Transverse colon (tissue), 4 donors: Measurements from ENCODE around the gene ATP9B. TPM values are rescaled to one million over a fixed set of nuclear protein-coding genes. Genes with fewer than 3 reads are reported as not detected.

Source experiments
- DNase-seq: peaks from one replicate; pipeline ENCODE4 v3.0.0-alpha.2; 2019
- H3K27ac ChIP-seq, 4 donors: fragments of 200-600 bp; sonication (generic); 2 replicates each; pipeline ENCODE4 v1.5.1; 2016 to 2018; ENCODE audit warnings: inconsistent platforms in 4 of 4
- H3K27me3 ChIP-seq: fragments of 200-600 bp; sonication (generic); 2 replicates; pipeline ENCODE4 v1.5.1; 2017; ENCODE audit warnings: inconsistent platforms
- H3K36me3 ChIP-seq, 4 donors: fragments of 200-600 bp; sonication (generic); 2 replicates each; pipeline ENCODE4 v1.5.1; 2017 to 2019; ENCODE audit warnings: inconsistent platforms in 4 of 4
- H3K4me1 ChIP-seq, 4 donors: fragments of 200-600 bp; sonication (generic); 2 replicates each; pipeline ENCODE4 v1.5.1; 2017 to 2020; ENCODE audit warnings: inconsistent platforms in 4 of 4
- H3K4me3 ChIP-seq, 4 donors: fragments of 200-600 bp; sonication (generic); 1 replicate in 1 of 4; 2 replicates in 3 of 4; pipeline versions ENCODE4 v1.5.1 to v1.6.1; 2017 to 2019; ENCODE audit warnings: inconsistent platforms in 4 of 4
- H3K9me3 ChIP-seq, 2 donors: fragments of 200-600 bp; sonication (generic); 2 replicates each; pipeline ENCODE4 v1.5.1; 2017 to 2019; ENCODE audit warnings: inconsistent platforms in 2 of 2
- EP300 ChIP-seq: sonication (generic); formaldehyde crosslinking; IDR thresholded peaks from one replicate; pipeline ENCODE4 v1.6.1; 2017; ENCODE audit warnings: antibody characterized with exemption, low read depth
- POLR2A ChIP-seq: fragments of 450-650 bp; IDR thresholded peaks from one replicate; pipeline ENCODE4 v1.6.1; 2016; ENCODE audit warnings: antibody characterized with exemption, mild to moderate bottlenecking, moderate library complexity
- POLR2AphosphoS5 ChIP-seq, 3 donors: sonication (generic); formaldehyde crosslinking; IDR thresholded peaks; one replicate each; pipeline ENCODE4 v1.6.1; 2016; ENCODE audit warnings: antibody characterized with exemption in 3 of 3
- WGBS, 2 donors: methylation state at CpG; one replicate each; pipeline ENCODE4 v1.1.5; 2018; ENCODE audit warnings: low coverage in 1 of 2; 5-methylcytosine and 5-hydroxymethylcytosine counted together
- in situ Hi-C, 4 donors: fragments of 200-750 bp; cut with MboI; loops; one replicate each; pipeline versions ENCODE4 v1.15.0 to v1.15.1; 2017; ENCODE audit warnings: low sequenced_read_pairs in 3 of 4, low pct_ligation_motif_present in 1 of 4, low pct_unique_long_range_greater_than_20kb in 1 of 4
- intact Hi-C: fragments of 100-400 bp; cut with DNase I; formaldehyde crosslinking; loops from one replicate; pipeline ENCODE4 v1.15.1; 2023; ENCODE audit warnings: low total_unique reads
- total RNA-seq, 4 donors: library from RNA; depleted of rRNA; stranded (reverse); fragments of >200 nt; gene quantifications; one replicate each; pipeline ENCODE4 v1.1.0, GENCODE V29; 2016
- TF ChIP-seq, protein P1 (sequence below), 5 experiments: fragments of 200-600 bp in 3 of 5; fragments of 450-650 bp in 2 of 5; sonication (generic) in 3 of 5; IDR thresholded peaks; 1 replicate in 2 of 5; 2 replicates in 3 of 5; pipeline ENCODE4 v1.5.1; 2016 to 2017; ENCODE audit warnings: antibody characterized with exemption in 5 of 5, inconsistent platforms in 3 of 5, mild to moderate bottlenecking in 2 of 5, moderate library complexity in 1 of 5

ATP9B gene
- total RNA-seq, 4 donors from 2014 or later: 36.3 to 70.3 (median 41.6) TPM

DNA sequence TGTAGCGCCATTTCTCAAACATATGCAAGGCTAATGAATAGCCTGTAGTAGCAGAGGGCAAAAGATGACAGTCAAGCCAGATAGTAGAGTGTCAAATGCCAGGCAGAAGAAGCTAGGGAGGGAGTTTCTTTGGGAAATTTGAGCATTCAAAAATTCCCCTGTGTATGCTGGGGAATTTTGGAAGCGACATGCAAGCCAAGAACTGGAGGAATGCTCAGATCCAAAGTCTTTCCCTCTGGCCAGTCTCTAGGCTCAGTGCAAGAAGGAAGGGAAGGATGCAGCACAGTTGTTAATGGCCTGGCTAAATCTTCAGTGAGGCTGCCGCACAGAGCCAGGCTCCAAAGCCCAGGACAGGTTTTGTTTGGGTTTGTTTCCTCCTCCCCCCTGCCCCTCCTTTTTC, 59.9 kb downstream of the ATP9B start:
- Histone ChIP-seq H3K27ac (no peak overlapping the region), H3K36me3 (peaks cover 0 to 17% (median 0%) of the 10 kb centered on the region in 4 donors), H3K4me1 (no peaks in the 10 kb centered on the region), H3K27me3 (no peaks in the 10 kb centered on the region), H3K4me3 (no peak overlapping the region), H3K9me3 (no peaks in the 10 kb centered on the region)
- in situ Hi-C loops (no loop called here), intact Hi-C loops (no loop called here)
- no peak for DNase-seq
- TF ChIP-seq, protein P1, sequence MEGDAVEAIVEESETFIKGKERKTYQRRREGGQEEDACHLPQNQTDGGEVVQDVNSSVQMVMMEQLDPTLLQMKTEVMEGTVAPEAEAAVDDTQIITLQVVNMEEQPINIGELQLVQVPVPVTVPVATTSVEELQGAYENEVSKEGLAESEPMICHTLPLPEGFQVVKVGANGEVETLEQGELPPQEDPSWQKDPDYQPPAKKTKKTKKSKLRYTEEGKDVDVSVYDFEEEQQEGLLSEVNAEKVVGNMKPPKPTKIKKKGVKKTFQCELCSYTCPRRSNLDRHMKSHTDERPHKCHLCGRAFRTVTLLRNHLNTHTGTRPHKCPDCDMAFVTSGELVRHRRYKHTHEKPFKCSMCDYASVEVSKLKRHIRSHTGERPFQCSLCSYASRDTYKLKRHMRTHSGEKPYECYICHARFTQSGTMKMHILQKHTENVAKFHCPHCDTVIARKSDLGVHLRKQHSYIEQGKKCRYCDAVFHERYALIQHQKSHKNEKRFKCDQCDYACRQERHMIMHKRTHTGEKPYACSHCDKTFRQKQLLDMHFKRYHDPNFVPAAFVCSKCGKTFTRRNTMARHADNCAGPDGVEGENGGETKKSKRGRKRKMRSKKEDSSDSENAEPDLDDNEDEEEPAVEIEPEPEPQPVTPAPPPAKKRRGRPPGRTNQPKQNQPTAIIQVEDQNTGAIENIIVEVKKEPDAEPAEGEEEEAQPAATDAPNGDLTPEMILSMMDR (IDR thresholded peaks at IDR 0.05): no peak
- TF ChIP-seq POLR2AphosphoS5 (IDR thresholded peaks at IDR 0.05) (no peak), POLR2A (no peak)
- WGBS, 2 donors: 91 to 95% methylated on average over 2 to 3 of the region's 3 CpGs

DNA sequence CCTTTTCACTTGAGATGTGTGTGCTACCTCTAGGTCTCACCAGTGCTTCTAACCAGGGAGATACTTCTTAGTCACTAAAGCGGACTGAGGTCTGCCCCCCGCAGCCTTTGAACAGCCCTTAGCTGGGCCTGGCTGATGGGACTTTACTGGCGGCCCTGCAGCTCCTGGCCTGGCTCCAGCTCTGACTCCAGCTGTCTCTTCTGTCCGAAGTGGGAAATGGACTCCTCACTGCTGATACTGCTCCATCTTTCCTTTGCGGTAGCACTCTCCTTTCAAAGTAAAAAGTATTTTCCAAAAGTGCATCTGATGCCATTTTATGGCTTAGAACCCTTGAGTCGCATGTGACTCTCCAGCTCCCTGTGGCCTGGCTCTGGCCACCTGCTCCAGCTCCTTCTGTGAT, 64.5 kb downstream of the ATP9B start:
- in situ Hi-C loops: no loop called here
- H3K9me3 ChIP-seq: no peaks in the 10 kb centered on the region
- H3K27ac ChIP-seq: no peak overlapping the region
- H3K4me1 ChIP-seq: no peaks in the 10 kb centered on the region
- TF ChIP-seq EP300: no peak
- TF ChIP-seq POLR2A: no peak
- TF ChIP-seq POLR2AphosphoS5 (IDR thresholded peaks at IDR 0.05): no peak
- TF ChIP-seq, protein P1 (IDR thresholded peaks at IDR 0.05): no peak
- 91 to 92% methylated on average over 2 to 6 of the region's 6 CpGs for WGBS, 2 donors
- no peak overlapping the region for H3K4me3 ChIP-seq
- DNase-seq: no peak
- no peaks in the 10 kb centered on the region for H3K36me3 ChIP-seq
- intact Hi-C loops: no loop called here
- no peaks in the 10 kb centered on the region for H3K27me3 ChIP-seq

DNA sequence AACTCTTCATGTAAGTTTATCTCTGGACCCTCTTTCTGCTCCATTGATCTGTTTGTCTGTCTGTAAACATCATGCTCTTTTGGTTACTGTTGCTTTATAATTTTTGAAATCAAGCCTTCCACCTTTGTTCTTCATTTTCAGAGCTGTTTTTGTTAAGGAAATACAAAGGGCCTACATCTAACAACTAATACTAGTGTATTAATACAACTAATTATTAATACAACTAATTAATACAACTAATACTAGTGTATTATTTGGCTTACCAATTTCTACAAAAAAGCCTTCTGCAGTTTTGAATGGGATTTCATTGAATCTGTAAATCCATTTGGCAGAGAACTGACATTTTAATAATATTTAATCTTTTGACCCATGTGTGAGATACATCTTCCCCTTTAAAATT, 66.7 kb downstream of the ATP9B start:
- in situ Hi-C loops: no loop called here
- no peak for DNase-seq
- H3K27me3 ChIP-seq: no peaks in the 10 kb centered on the region
- TF ChIP-seq POLR2AphosphoS5 (IDR thresholded peaks at IDR 0.05) (no peak), EP300 (no peak), POLR2A (no peak)
- TF ChIP-seq, protein P1 (IDR thresholded peaks at IDR 0.05): no peak
- no peak overlapping the region for H3K4me3 ChIP-seq
- no peaks in the 10 kb centered on the region for H3K9me3 ChIP-seq
- no peak overlapping the region for H3K27ac ChIP-seq
- intact Hi-C loops: no loop called here
- no peaks in the 10 kb centered on the region for H3K36me3 ChIP-seq
- H3K4me1 ChIP-seq: no peaks in the 10 kb centered on the region

- Histone ChIP-seq H3K27me3 (no peaks in the 10 kb centered on the region), H3K9me3 (no peaks in the 10 kb centered on the region), H3K36me3 (no peaks in the 10 kb centered on the region), H3K4me3 (no peak overlapping the region), H3K4me1 (no peaks in the 10 kb centered on the region), H3K27ac (no peak overlapping the region)
- 92 to 96% methylated on average over 4 to 6 of the region's 6 CpGs for WGBS, 2 donors
- TF ChIP-seq POLR2AphosphoS5 (IDR thresholded peaks at IDR 0.05) (no peak), POLR2A (no peak), EP300 (no peak)
- TF ChIP-seq, protein P1 (IDR thresholded peaks at IDR 0.05): no peak
- DNase-seq: no peak
- intact Hi-C loops: no loop called here
- in situ Hi-C loops: no loop called here
Measured at GRCh38 chr18:79136742-79137141, 67.5 kb downstream of the ATP9B start.
